Panc1 (cell line): ENCODE results near the gene HEXD. TPM values are rescaled to one million over a fixed set of nuclear protein-coding genes. Genes with fewer than 3 reads are reported as not detected.

ENCODE experiments used
- ATAC-seq: fragments of 200-7000 bp; cut with Tn5 transposase; 2 replicates; pipeline ENCODE4 v1.9.1; 2020; ENCODE audit warnings: mild to moderate bottlenecking, moderate library complexity
- BruUV-seq: library from RNA; stranded (reverse); fragments of 400-500 nt; replicated peaks from 2 replicates; lab custom pipeline; 2021; lab: Mats Ljungman, UMichigan
- CTCF ChIA-PET: fragments of 300-600 bp; sonication (Branson Sonifier 250); formaldehyde crosslinking; loops from one replicate; lab custom pipeline; 2022; ENCODE audit warnings: antibody characterized with exemption; lab: Charles Lee
- POLR2A ChIA-PET: fragments of 300-600 bp; sonication (Branson Sonifier 250); formaldehyde crosslinking; loops from one replicate; lab custom pipeline; 2022; ENCODE audit warnings: antibody characterized with exemption; lab: Charles Lee
- DNase-seq: peaks from one replicate; pipeline ENCODE4 v3.0.0-alpha.2; 2010; ENCODE audit warnings: low read depth, low spot score
- H3K27ac ChIP-seq: 2 replicates; pipeline ENCODE4 v1.5.1; 2011; ENCODE audit warnings: mild to moderate bottlenecking, low read length, inconsistent platforms
- H3K27me3 ChIP-seq: fragments of 200-500 bp; sonication (Bioruptor generic); 2 replicates; pipeline ENCODE4 v1.6.0; 2014; ENCODE audit warnings: low read length, inconsistent platforms; ENCODE audit not compliant: control insufficient read depth, insufficient read depth
- H3K36me3 ChIP-seq: fragments of 200-500 bp; sonication (Bioruptor generic); 2 replicates; pipeline ENCODE4 v1.5.1; 2014; ENCODE audit warnings: inconsistent platforms, mild to moderate bottlenecking, low read length, moderate library complexity; ENCODE audit not compliant: control insufficient read depth, insufficient read depth
- H3K4me1 ChIP-seq: 2 replicates; pipeline ENCODE4 v1.5.1; 2011; ENCODE audit warnings: inconsistent platforms, mild to moderate bottlenecking, low read length, moderate library complexity; ENCODE audit not compliant: control insufficient read depth, insufficient read depth
- H3K4me3 ChIP-seq, 2 experiments: 2 replicates each; pipeline ENCODE4 v1.5.1; 2011 to 2012; ENCODE audit warnings: low read depth in 2 of 2, low read length in 2 of 2, mild to moderate bottlenecking in 2 of 2, inconsistent platforms in 1 of 2, moderate library complexity in 1 of 2
- H3K9me3 ChIP-seq: fragments of 200-500 bp; sonication (Bioruptor generic); 2 replicates; pipeline ENCODE4 v1.5.1; 2014; ENCODE audit warnings: low read depth, mild to moderate bottlenecking, inconsistent platforms, low read length, moderate library complexity; ENCODE audit not compliant: control insufficient read depth, insufficient read depth
- POLR2AphosphoS5 ChIP-seq: IDR thresholded peaks from 2 replicates; pipeline ENCODE4 v1.6.1; 2012; ENCODE audit warnings: mild to moderate bottlenecking, low read depth, low read length, moderate library complexity
- SIN3A ChIP-seq: IDR thresholded peaks from 2 replicates; pipeline ENCODE4 v1.6.1; 2012; ENCODE audit warnings: low read depth, mild to moderate bottlenecking, low read length, moderate library complexity, borderline replicate concordance; ENCODE audit not compliant: insufficient read depth
- TCF7L2 ChIP-seq: IDR thresholded peaks from 2 replicates; pipeline ENCODE4 v1.6.1; 2011; ENCODE audit warnings: mild to moderate bottlenecking, low read depth, low read length, inconsistent platforms
- in situ Hi-C: cut with HindIII; loops from 2 replicates; pipeline ENCODE4 v1.10.0; 2016; ENCODE audit warnings: low sequenced_read_pairs, low pct_unique_long_range_greater_than_20kb
- intact Hi-C: fragments of 100-400 bp; cut with micrococcal nuclease; formaldehyde crosslinking; loops from one replicate; pipeline ENCODE4 v1.10.0; 2022; ENCODE audit not compliant: unreplicated experiment
- total RNA-seq: library from RNA; stranded (reverse); gene quantifications from one replicate; pipeline ENCODE4 v1.2.1, GENCODE V29; 2021; ENCODE audit not compliant: unreplicated experiment
- TF ChIP-seq, protein P1 (sequence below): fragments of 450-650 bp; IDR thresholded peaks from 2 replicates; pipeline ENCODE4 v1.5.1; 2017; ENCODE audit warnings: mild to moderate bottlenecking
- TF ChIP-seq, protein P2 (sequence below), 2 experiments: IDR thresholded peaks; 2 replicates each; pipeline ENCODE4 v1.6.1; 2011 to 2012; ENCODE audit warnings: low read depth in 2 of 2, control low read depth in 1 of 2, low read length in 1 of 2, mild to moderate bottlenecking in 1 of 2, moderate library complexity in 1 of 2; ENCODE audit not compliant: insufficient read depth in 1 of 2

HEXD gene
- total RNA-seq, 1 experiment from 2014 or later: 25.6 TPM

DNA sequence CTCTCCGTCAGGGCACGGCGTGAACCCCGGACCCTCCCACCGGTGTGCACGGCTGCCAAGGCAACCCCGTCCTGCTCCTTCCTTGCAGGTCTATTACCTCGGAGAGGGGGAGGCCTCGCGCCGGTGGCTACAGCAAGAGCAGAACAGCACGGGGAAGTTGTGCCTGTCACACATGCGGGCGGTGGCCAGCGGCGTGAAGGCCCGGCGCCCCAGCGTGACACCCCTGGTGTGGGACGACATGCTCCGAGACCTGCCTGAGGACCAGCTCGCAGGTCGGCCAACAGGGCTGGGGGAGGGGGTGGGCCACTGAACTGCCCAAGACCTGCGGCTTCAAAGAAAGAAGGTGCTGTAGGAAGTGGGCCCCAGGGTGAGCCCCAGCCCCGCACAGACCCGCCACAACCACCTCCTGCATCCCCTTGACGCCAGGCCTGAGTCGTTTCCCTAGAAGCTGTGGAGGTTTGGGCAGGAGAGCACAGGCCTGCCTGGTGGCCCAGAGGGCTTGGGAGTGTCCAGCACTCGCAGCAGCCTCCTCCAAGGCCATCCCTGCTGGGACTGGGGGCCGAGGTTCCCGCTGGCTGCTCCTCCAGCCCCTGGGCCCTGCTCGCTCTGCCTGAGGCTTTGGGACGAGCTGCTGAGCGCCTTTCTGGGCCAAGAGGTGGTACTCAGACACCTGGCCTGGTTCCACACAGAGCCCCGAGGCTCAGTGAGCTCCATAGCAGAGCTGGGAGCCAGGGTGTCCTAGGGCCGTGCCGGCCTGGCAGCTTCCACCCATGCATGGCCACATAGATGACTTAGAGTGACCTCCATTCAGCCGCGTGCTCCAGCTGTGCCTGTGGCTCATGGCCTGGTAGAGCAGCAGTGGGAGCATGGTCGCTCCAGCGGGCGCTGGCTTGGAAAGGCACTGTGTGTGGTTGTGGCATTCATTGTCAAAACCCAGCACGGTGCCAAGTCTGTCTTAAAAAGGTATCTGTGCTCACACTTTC is 17.7 kb downstream of the HEXD start:
- in situ Hi-C loops (no loop called here), intact Hi-C loops (no loop called here)
- no peaks in the 10 kb centered on the region; the same call in 1 of the 2 replicates for H3K4me1 ChIP-seq
- BruUV-seq: no TSS peak
- ChIA-PET POLR2A (no interaction called here), CTCF (no interaction called here)
- H3K27ac ChIP-seq: no peak overlapping the region
- ATAC-seq (0 out of 2 replicates have a peak, but pooled peaks have one; percentile 2), DNase-seq (no peak)
- H3K36me3 ChIP-seq: no peaks in the 10 kb centered on the region
- H3K4me3 ChIP-seq: no peak overlapping the region
- no peaks in the 10 kb centered on the region for H3K9me3 ChIP-seq
- H3K27me3 ChIP-seq: no peaks in the 10 kb centered on the region
- TF ChIP-seq, protein P1, sequence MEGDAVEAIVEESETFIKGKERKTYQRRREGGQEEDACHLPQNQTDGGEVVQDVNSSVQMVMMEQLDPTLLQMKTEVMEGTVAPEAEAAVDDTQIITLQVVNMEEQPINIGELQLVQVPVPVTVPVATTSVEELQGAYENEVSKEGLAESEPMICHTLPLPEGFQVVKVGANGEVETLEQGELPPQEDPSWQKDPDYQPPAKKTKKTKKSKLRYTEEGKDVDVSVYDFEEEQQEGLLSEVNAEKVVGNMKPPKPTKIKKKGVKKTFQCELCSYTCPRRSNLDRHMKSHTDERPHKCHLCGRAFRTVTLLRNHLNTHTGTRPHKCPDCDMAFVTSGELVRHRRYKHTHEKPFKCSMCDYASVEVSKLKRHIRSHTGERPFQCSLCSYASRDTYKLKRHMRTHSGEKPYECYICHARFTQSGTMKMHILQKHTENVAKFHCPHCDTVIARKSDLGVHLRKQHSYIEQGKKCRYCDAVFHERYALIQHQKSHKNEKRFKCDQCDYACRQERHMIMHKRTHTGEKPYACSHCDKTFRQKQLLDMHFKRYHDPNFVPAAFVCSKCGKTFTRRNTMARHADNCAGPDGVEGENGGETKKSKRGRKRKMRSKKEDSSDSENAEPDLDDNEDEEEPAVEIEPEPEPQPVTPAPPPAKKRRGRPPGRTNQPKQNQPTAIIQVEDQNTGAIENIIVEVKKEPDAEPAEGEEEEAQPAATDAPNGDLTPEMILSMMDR: no peak
- TF ChIP-seq POLR2AphosphoS5: no peak
- TF ChIP-seq, protein P2, sequence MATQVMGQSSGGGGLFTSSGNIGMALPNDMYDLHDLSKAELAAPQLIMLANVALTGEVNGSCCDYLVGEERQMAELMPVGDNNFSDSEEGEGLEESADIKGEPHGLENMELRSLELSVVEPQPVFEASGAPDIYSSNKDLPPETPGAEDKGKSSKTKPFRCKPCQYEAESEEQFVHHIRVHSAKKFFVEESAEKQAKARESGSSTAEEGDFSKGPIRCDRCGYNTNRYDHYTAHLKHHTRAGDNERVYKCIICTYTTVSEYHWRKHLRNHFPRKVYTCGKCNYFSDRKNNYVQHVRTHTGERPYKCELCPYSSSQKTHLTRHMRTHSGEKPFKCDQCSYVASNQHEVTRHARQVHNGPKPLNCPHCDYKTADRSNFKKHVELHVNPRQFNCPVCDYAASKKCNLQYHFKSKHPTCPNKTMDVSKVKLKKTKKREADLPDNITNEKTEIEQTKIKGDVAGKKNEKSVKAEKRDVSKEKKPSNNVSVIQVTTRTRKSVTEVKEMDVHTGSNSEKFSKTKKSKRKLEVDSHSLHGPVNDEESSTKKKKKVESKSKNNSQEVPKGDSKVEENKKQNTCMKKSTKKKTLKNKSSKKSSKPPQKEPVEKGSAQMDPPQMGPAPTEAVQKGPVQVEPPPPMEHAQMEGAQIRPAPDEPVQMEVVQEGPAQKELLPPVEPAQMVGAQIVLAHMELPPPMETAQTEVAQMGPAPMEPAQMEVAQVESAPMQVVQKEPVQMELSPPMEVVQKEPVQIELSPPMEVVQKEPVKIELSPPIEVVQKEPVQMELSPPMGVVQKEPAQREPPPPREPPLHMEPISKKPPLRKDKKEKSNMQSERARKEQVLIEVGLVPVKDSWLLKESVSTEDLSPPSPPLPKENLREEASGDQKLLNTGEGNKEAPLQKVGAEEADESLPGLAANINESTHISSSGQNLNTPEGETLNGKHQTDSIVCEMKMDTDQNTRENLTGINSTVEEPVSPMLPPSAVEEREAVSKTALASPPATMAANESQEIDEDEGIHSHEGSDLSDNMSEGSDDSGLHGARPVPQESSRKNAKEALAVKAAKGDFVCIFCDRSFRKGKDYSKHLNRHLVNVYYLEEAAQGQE (IDR thresholded peaks at IDR 0.05; ENCODE audit: insufficient read depth in 1 of 2, low read depth in 2 of 2, low read length in 1 of 2): no peak
- no peak for TF ChIP-seq SIN3A
- TF ChIP-seq TCF7L2: no peak

DNA sequence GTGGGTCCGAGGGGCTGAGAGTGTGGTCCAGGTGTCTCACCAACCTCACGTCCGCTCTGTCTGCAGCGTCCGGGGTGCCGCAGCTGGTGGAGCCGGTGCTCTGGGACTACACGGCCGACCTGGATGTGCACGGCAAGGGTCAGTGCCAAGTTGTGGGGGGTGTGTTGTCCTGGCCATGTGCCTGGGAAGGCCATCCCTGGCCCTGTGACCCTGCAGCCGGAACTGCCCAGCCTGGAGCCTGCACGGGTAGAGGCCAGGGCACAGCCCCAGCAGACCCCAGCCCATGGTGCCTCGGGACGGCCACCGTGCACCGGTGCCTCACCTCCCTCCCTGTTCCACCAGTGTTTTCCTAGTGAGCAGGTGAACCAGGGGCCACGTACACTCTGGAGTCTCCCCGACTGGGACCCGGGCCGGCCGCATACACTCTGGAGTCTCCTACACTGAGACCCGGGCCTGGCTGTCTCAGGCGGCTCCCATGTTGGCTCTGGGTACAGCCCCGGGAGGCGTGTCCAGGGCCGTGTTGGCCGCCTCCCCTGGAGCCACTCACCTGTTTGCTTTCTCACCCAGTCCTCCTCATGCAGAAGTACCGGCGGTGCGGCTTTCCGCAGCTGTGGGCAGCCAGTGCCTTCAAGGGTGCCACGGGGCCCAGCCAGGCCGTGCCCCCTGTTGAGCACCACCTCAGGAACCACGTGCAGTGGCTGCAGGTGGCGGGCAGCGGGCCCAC is 18.6 kb downstream of the HEXD start:
- no TSS peak for BruUV-seq
- in situ Hi-C loops (no loop called here), intact Hi-C loops (no loop called here)
- Histone ChIP-seq H3K27me3 (no peaks in the 10 kb centered on the region), H3K36me3 (no peaks in the 10 kb centered on the region), H3K4me1 (no peaks in the 10 kb centered on the region; the same call in 1 of the 2 replicates), H3K9me3 (no peaks in the 10 kb centered on the region), H3K27ac (no peak overlapping the region), H3K4me3 (no peak overlapping the region)
- POLR2A ChIA-PET: no interaction called here
- TF ChIP-seq SIN3A: no peak
- TF ChIP-seq, protein P2 (IDR thresholded peaks at IDR 0.05; ENCODE audit: insufficient read depth in 1 of 2, low read depth in 2 of 2, low read length in 1 of 2): no peak
- TF ChIP-seq POLR2AphosphoS5: no peak
- TF ChIP-seq, protein P1: no peak
- no peak for TF ChIP-seq TCF7L2
- no peak for DNase-seq
- CTCF ChIA-PET: no interaction called here
- no peak for ATAC-seq
